ENCODE data around the gene DENND1B. TPM values are rescaled to one million over a fixed set of nuclear protein-coding genes. Genes with fewer than 3 reads are reported as not detected.

The DENND1B gene
- total and polyA plus RNA-seq, 9 of the 15 experiments (the other 6 are each of a cell fraction or from before 2014, with no cell fraction given), result 2.1 to 12.1 (median 7.5) TPM

DNA sequence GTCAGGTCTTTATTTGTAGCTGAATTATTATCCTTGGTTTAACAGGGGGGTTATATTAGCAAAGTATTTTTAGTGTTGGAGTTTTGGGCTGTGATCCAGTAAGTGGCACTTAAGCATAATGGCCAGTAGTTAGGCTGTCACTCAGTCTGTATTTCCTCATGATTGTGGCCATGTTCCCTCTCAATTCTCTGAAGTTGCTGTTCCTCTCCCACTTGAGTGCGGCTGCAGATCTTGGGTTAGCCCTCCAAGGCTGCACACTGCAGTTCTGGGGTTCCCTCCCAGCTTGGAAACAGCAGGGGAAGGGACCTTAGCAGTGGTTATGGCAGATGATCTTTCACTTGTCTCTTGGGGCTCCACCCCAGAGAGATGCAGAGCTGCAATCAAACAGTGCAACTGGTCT is 23.2 kb upstream of the DENND1B start:
- Histone ChIP-seq H3K4me2 (ENCODE audit: insufficient read depth, low read length) (no peak overlapping the region), H3K4me1 (replicated peaks in 1 of 2; ENCODE audit: control insufficient read depth in 2 of 2, insufficient read depth in 2 of 2, low read length in 2 of 2) (no peaks in the 10 kb centered on the region), H4K20me1 (replicated peaks; ENCODE audit: control insufficient read depth, insufficient read depth, low read length) (no peaks in the 10 kb centered on the region), H3K4me3 (no peak overlapping the region), H3K27ac (ENCODE audit: extremely low read depth, low read depth, low read length) (no peak overlapping the region), H3K79me2 (ENCODE audit: control insufficient read depth, insufficient read depth, low read length) (no peaks in the 10 kb centered on the region), H3K36me3 (ENCODE audit: control insufficient read depth, insufficient read depth, low read length) (no peaks in the 10 kb centered on the region), H3K9me3 (replicated peaks; ENCODE audit: control insufficient read depth, insufficient read depth, low read depth, low read length) (peaks cover 6% of the 10 kb centered on the region), H3K9me1 (ENCODE audit: control insufficient read depth, insufficient read depth, low read length) (no peaks in the 10 kb centered on the region), H3K9ac (ENCODE audit: insufficient read depth in 1 of 2, low read depth in 2 of 2, low read length in 2 of 2) (no peak overlapping the region; a peak in 1 of 4 replicates), H2AFZ (ENCODE audit: low read depth, low read length) (no peak overlapping the region), H3K27me3 (ENCODE audit: control insufficient read depth in 2 of 2, insufficient read depth in 2 of 2, low read length in 2 of 2) (no peaks in the 10 kb centered on the region; a peak in 1 of 5 replicates)
- no TSS peak for BruUV-seq (replicated peaks)
- TF ChIP-seq, protein P1, sequence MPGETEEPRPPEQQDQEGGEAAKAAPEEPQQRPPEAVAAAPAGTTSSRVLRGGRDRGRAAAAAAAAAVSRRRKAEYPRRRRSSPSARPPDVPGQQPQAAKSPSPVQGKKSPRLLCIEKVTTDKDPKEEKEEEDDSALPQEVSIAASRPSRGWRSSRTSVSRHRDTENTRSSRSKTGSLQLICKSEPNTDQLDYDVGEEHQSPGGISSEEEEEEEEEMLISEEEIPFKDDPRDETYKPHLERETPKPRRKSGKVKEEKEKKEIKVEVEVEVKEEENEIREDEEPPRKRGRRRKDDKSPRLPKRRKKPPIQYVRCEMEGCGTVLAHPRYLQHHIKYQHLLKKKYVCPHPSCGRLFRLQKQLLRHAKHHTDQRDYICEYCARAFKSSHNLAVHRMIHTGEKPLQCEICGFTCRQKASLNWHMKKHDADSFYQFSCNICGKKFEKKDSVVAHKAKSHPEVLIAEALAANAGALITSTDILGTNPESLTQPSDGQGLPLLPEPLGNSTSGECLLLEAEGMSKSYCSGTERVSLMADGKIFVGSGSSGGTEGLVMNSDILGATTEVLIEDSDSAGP (CRISPR knock-in tag; IDR thresholded peaks at IDR 0.05), result no peak
- TF ChIP-seq, protein P2, sequence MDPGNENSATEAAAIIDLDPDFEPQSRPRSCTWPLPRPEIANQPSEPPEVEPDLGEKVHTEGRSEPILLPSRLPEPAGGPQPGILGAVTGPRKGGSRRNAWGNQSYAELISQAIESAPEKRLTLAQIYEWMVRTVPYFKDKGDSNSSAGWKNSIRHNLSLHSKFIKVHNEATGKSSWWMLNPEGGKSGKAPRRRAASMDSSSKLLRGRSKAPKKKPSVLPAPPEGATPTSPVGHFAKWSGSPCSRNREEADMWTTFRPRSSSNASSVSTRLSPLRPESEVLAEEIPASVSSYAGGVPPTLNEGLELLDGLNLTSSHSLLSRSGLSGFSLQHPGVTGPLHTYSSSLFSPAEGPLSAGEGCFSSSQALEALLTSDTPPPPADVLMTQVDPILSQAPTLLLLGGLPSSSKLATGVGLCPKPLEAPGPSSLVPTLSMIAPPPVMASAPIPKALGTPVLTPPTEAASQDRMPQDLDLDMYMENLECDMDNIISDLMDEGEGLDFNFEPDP (CRISPR knock-in tag; IDR thresholded peaks at IDR 0.05), result no peak
- TF ChIP-seq, protein P3, sequence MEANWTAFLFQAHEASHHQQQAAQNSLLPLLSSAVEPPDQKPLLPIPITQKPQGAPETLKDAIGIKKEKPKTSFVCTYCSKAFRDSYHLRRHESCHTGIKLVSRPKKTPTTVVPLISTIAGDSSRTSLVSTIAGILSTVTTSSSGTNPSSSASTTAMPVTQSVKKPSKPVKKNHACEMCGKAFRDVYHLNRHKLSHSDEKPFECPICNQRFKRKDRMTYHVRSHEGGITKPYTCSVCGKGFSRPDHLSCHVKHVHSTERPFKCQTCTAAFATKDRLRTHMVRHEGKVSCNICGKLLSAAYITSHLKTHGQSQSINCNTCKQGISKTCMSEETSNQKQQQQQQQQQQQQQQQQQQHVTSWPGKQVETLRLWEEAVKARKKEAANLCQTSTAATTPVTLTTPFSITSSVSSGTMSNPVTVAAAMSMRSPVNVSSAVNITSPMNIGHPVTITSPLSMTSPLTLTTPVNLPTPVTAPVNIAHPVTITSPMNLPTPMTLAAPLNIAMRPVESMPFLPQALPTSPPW (CRISPR knock-in tag; IDR thresholded peaks at IDR 0.05), result no peak
- TF ChIP-seq, protein P4, sequence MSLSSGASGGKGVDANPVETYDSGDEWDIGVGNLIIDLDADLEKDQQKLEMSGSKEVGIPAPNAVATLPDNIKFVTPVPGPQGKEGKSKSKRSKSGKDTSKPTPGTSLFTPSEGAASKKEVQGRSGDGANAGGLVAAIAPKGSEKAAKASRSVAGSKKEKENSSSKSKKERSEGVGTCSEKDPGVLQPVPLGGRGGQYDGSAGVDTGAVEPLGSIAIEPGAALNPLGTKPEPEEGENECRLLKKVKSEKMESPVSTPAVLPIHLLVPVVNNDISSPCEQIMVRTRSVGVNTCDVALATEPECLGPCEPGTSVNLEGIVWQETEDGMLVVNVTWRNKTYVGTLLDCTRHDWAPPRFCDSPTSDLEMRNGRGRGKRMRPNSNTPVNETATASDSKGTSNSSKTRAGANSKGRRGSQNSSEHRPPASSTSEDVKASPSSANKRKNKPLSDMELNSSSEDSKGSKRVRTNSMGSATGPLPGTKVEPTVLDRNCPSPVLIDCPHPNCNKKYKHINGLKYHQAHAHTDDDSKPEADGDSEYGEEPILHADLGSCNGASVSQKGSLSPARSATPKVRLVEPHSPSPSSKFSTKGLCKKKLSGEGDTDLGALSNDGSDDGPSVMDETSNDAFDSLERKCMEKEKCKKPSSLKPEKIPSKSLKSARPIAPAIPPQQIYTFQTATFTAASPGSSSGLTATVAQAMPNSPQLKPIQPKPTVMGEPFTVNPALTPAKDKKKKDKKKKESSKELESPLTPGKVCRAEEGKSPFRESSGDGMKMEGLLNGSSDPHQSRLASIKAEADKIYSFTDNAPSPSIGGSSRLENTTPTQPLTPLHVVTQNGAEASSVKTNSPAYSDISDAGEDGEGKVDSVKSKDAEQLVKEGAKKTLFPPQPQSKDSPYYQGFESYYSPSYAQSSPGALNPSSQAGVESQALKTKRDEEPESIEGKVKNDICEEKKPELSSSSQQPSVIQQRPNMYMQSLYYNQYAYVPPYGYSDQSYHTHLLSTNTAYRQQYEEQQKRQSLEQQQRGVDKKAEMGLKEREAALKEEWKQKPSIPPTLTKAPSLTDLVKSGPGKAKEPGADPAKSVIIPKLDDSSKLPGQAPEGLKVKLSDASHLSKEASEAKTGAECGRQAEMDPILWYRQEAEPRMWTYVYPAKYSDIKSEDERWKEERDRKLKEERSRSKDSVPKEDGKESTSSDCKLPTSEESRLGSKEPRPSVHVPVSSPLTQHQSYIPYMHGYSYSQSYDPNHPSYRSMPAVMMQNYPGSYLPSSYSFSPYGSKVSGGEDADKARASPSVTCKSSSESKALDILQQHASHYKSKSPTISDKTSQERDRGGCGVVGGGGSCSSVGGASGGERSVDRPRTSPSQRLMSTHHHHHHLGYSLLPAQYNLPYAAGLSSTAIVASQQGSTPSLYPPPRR (CRISPR knock-in tag; IDR thresholded peaks at IDR 0.05; ENCODE audit: borderline replicate concordance), result no peak
- TF ChIP-seq ZNF316 (IDR thresholded peaks at IDR 0.05) (no peak), NUFIP1 (IDR thresholded peaks at IDR 0.05; ENCODE audit: partially characterized antibody) (no peak)
- in situ Hi-C loops (cut with MboI), result no loop called here
- ATAC-seq (no peak), FAIRE-seq (no peak), DNase-seq (ENCODE audit: extremely low read depth in 1 of 4, low spot score in 3 of 4) (no peak)
- ChIA-PET CTCF (ENCODE audit: low intra/inter-chr PET ratio) (no interaction called here), POLR2A (no interaction called here)
- 0% methylated on average over 1 of the region's 1 CpG for WGBS (ENCODE audit: insufficient coverage, low coverage, missing lambda C conversion rate)
- intact Hi-C loops (cut with micrococcal nuclease), result no loop called here
